ENCODE measurements around the gene BICD1. TPM values are rescaled to one million over a fixed set of nuclear protein-coding genes. Genes with fewer than 3 reads are reported as not detected.

Gene BICD1
- total and polyA plus RNA-seq, 2 donors (not counting 1 experiment from before 2014, with no cell fraction given): 15.2 to 93.5 TPM

- no peak for DNase-seq
- Histone ChIP-seq H3K27ac (ENCODE audit: low read length in 2 of 2) (peak overlapping the region; percentile 41 to 53), H4K20me1 (ENCODE audit: control insufficient read depth, insufficient read depth, low read length, poor library complexity, severe bottlenecking) (no peaks in the 10 kb centered on the region), H3K9me3 (ENCODE audit: control extremely low read depth in 1 of 3, control insufficient read depth in 2 of 3, insufficient read depth in 1 of 3, low read length in 2 of 3) (no peaks in the 10 kb centered on the region), H3K4me2 (replicated peaks; ENCODE audit: low read depth, low read length, poor library complexity, severe bottlenecking) (peak overlapping the region; percentile 57), H3K79me2 (ENCODE audit: control insufficient read depth, insufficient read depth, low read length) (peaks cover 22% of the 10 kb centered on the region), H3K4me1 (ENCODE audit: control insufficient read depth in 2 of 2, insufficient read depth in 2 of 2, low read length in 2 of 2) (peaks cover 23 to 26% of the 10 kb centered on the region in 2 donors), H3K9ac (ENCODE audit: low read length) (no peak overlapping the region), H3K27me3 (replicated peaks in 1 of 4; ENCODE audit: control extremely low read depth in 1 of 4, control insufficient read depth in 3 of 4, insufficient read depth in 4 of 4, low read length in 3 of 4) (no peaks in the 10 kb centered on the region), H2AFZ (ENCODE audit: insufficient read depth, low read depth, low read length, poor library complexity, severe bottlenecking) (peak overlapping the region; percentile 59), H3K4me3 (ENCODE audit: control extremely low read depth in 1 of 5, extremely low read depth in 1 of 5, insufficient read depth in 1 of 5, low read depth in 2 of 5, low read length in 4 of 5) (no peak overlapping the region), H3K36me3 (replicated peaks in 1 of 2; ENCODE audit: control extremely low read depth in 1 of 2, control insufficient read depth in 1 of 2, extremely low read depth in 1 of 2, insufficient read depth in 2 of 2, low read length in 1 of 2) (peaks cover 0 to 6% of the 10 kb centered on the region in 2 experiments)
- ChIA-PET POLR2A (interaction anchor here (0.6 kb wide), 1 partner anchor 648 kb away, joined by 4 read pairs; no protein-coding TSS in a partner anchor), CTCF (interaction anchor here (0.6 to 2.8 kb wide), 9 partner anchors 11 to 619 kb away, joined by 3 to 13 read pairs (median 5); no protein-coding TSS in a partner anchor)
- no peaks in the 10 kb centered on the region for H3K27me3 Mint-ChIP-seq
- no peak for TF ChIP-seq EZH2 (IDR thresholded peaks at IDR 0.05; ENCODE audit: borderline replicate concordance, insufficient read depth, low read depth, low read length, poor library complexity, severe bottlenecking)
- TF ChIP-seq CTCF (IDR thresholded peaks at IDR 0.05): no peak
- H3K9me3 Mint-ChIP-seq (ENCODE audit: insufficient read depth): no peaks in the 10 kb centered on the region
- H3K4me3 Mint-ChIP-seq: peak overlapping the region; percentile 73
- peaks cover 36% of the 10 kb centered on the region for H3K4me1 Mint-ChIP-seq
- ATAC-seq (ENCODE audit: low read depth): no peak
- whole genome bisulfite sequencing (ENCODE audit: insufficient coverage): no CpG with 5 or more reads among the region's 5 CpGs
- peak overlapping the region; percentile 89 for H3K27ac Mint-ChIP-seq
- intact Hi-C loops (cut with micrococcal nuclease): loop anchor here (5.0 to 10.0 kb wide), 2 partner anchors 34 to 166 kb away; no protein-coding TSS in a partner anchor
Measured at GRCh38 chr12:32301216-32301615, 194.6 kb downstream of the BICD1 start.
